Gastrocnemius medialis (tissue), 4 donors: ENCODE measurements around the gene TRAF1.

Experiments used
- POLR2A ChIP-seq, 2 donors: fragments of 450-650 bp; IDR thresholded peaks; one replicate each; pipeline ENCODE4 v1.6.1; 2017; ENCODE audit warnings: antibody characterized with exemption in 2 of 2, mild to moderate bottlenecking in 2 of 2, moderate library complexity in 2 of 2
- TF ChIP-seq, protein P1 (sequence below), 5 experiments: fragments of 450-650 bp in 3 of 5; fragments of 200-600 bp in 2 of 5; sonication (generic) in 2 of 5; IDR thresholded peaks in 4 of 5; conservative IDR thresholded peaks in 1 of 5; 1 replicate in 4 of 5; 2 replicates in 1 of 5; pipeline ENCODE4 v1.5.1; 2016 to 2019; ENCODE audit warnings: antibody characterized with exemption in 5 of 5, mild to moderate bottlenecking in 3 of 5, moderate library complexity in 3 of 5

- TF ChIP-seq, protein P1, sequence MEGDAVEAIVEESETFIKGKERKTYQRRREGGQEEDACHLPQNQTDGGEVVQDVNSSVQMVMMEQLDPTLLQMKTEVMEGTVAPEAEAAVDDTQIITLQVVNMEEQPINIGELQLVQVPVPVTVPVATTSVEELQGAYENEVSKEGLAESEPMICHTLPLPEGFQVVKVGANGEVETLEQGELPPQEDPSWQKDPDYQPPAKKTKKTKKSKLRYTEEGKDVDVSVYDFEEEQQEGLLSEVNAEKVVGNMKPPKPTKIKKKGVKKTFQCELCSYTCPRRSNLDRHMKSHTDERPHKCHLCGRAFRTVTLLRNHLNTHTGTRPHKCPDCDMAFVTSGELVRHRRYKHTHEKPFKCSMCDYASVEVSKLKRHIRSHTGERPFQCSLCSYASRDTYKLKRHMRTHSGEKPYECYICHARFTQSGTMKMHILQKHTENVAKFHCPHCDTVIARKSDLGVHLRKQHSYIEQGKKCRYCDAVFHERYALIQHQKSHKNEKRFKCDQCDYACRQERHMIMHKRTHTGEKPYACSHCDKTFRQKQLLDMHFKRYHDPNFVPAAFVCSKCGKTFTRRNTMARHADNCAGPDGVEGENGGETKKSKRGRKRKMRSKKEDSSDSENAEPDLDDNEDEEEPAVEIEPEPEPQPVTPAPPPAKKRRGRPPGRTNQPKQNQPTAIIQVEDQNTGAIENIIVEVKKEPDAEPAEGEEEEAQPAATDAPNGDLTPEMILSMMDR (IDR thresholded peaks at IDR 0.05 in 4 of 5, conservative IDR thresholded peaks at IDR 0.05 in 1 of 5), result no peak
- TF ChIP-seq POLR2A (IDR thresholded peaks at IDR 0.05), result no peak
Measured at GRCh38 chr9:120855827-120856670, 70.5 kb downstream of the TRAF1 start.
